NCI-H2227 (cell line): ENCODE results near the gene PDP2.
"Not testable (repeated sequence)": the region's sequence is repeated elsewhere in the genome, so short reads cannot be mapped to it uniquely, and the experiment has no call there.

Experiments used
- DNase-seq: peaks from one replicate; lab custom pipeline; 2025; ENCODE audit not compliant: unreplicated experiment; lab: John Stamatoyannopoulos, UW

PDP2 gene

GRCh38 chr16:66851166-66851964 lies 28.9 kb upstream of the PDP2 start:
- DNase-seq: no peak

- DNase-seq: no peak
These were observed 26.8 kb upstream of the PDP2 start for GRCh38 chr16:66853261-66854139.

GRCh38 chr16:66856184-66856730 lies 24.1 kb upstream of the PDP2 start:
- no peak for DNase-seq

- DNase-seq: no peak
These were observed 23.5 kb upstream of the PDP2 start for GRCh38 chr16:66856801-66857200.

GRCh38 chr16:66857437-66857836 lies 22.9 kb upstream of the PDP2 start:
- no peak for DNase-seq

GRCh38 chr16:66858740-66859396 lies 21.4 kb upstream of the PDP2 start:
- no peak for DNase-seq

GRCh38 chr16:66859397-66860068 lies 20.8 kb upstream of the PDP2 start:
- no peak for DNase-seq

- no peak for DNase-seq
These were observed 18.2 kb upstream of the PDP2 start for GRCh38 chr16:66862023-66862520.

- DNase-seq: no peak
These were observed 16.6 kb upstream of the PDP2 start for GRCh38 chr16:66863707-66864106.

- DNase-seq: no peak
These were observed 10.9 kb upstream of the PDP2 start for GRCh38 chr16:66869424-66869823.

GRCh38 chr16:66871363-66871762 lies 9.0 kb upstream of the PDP2 start:
- not testable (repeated sequence) for DNase-seq

- DNase-seq: no peak
These were observed 8.5 kb upstream of the PDP2 start for GRCh38 chr16:66871840-66872239.

- no peak for DNase-seq
These were observed 7.8 kb upstream of the PDP2 start for GRCh38 chr16:66872559-66872942.

- DNase-seq: peak; percentile 84
These were observed 7.2 kb upstream of the PDP2 start for GRCh38 chr16:66872943-66873684.

GRCh38 chr16:66873685-66874055 lies 6.6 kb upstream of the PDP2 start:
- DNase-seq: no peak

- no peak for DNase-seq
These were observed 6.1 kb upstream of the PDP2 start for GRCh38 chr16:66874079-66874775.

- DNase-seq: no peak
These were observed 2.2 kb upstream of the PDP2 start for GRCh38 chr16:66878067-66878466.

- DNase-seq: no peak
These were observed 701 bp downstream of the PDP2 start for GRCh38 chr16:66881014-66881417.

GRCh38 chr16:66881560-66881959 lies 1.2 kb downstream of the PDP2 start:
- no peak for DNase-seq
